Activated CD4-positive, alpha-beta T cell treated with anti-CD3 and anti-CD28 coated beads, Interleukin-2, amount 10 ng/mL, durations not matched to agents 24 days and 14 days (primary cell): ENCODE measurements around the gene PSMC3IP. TPM values are rescaled to one million over a fixed set of nuclear protein-coding genes. Genes with fewer than 3 reads are reported as not detected.

Source experiments
- total RNA-seq: library from RNA; stranded (reverse); gene quantifications from 2 replicates; pipeline ENCODE4 v1.2.3, GENCODE V29; 2022

The PSMC3IP gene
- total RNA-seq, 1 donor from 2014 or later: 29.1 TPM

Other genes with a start within 250 kb of the PSMC3IP start
- 252 and 258 TPM in 2 replicates for gene STAT3, start 189.3 kb downstream of the PSMC3IP start, total RNA-seq
- 2.4 and 2.7 TPM in 2 replicates for gene CAVIN1, start 154.5 kb downstream of the PSMC3IP start, total RNA-seq
- gene ATP6V0A1, start 118.9 kb downstream of the PSMC3IP start, total RNA-seq: 16.9 and 18.8 TPM in 2 replicates
- gene NAGLU, start 41.5 kb downstream of the PSMC3IP start, total RNA-seq: 20.4 and 20.7 TPM in 2 replicates
- 0.42 and 0.83 TPM in 2 replicates for gene HSD17B1, start 24.8 kb downstream of the PSMC3IP start, total RNA-seq
- gene COASY, start 15.6 kb downstream of the PSMC3IP start, total RNA-seq: 97.7 and 109 TPM in 2 replicates
- 67.8 and 72.6 TPM in 2 replicates for gene MLX, start 10.6 kb downstream of the PSMC3IP start, total RNA-seq
- 35.8 and 38.3 TPM in 2 replicates for gene RETREG3, start 31.6 kb upstream of the PSMC3IP start, total RNA-seq
- gene TUBG1, start 32.0 kb upstream of the PSMC3IP start, total RNA-seq: 99.9 and 100 TPM in 2 replicates
- gene TUBG2, start 81.6 kb upstream of the PSMC3IP start, total RNA-seq: 11.8 and 12.9 TPM in 2 replicates
- 0.77 and 1.1 TPM in 2 replicates for gene PLEKHH3, start 99.3 kb upstream of the PSMC3IP start, total RNA-seq
- 0.17 and 0.75 TPM in 2 replicates for gene CCR10, start 104.1 kb upstream of the PSMC3IP start, total RNA-seq
- 3.0 and 3.2 TPM in 2 replicates for gene CNTNAP1, start 104.8 kb upstream of the PSMC3IP start, total RNA-seq
- 39.5 and 39.6 TPM in 2 replicates for gene EZH1, start 167.3 kb upstream of the PSMC3IP start, total RNA-seq
- gene RAMP2, start 183.5 kb upstream of the PSMC3IP start, total RNA-seq: not detected in 2 replicates
- 89.5 and 93.7 TPM in 2 replicates for gene VPS25, start 195.7 kb upstream of the PSMC3IP start, total RNA-seq
- 0.12 TPM in 2 replicates for gene WNK4, start 202.9 kb upstream of the PSMC3IP start, total RNA-seq
- 50.4 and 50.7 TPM in 2 replicates for gene COA3, start 221.0 kb upstream of the PSMC3IP start, total RNA-seq
- not detected in 2 replicates for gene CNTD1, start 221.1 kb upstream of the PSMC3IP start, total RNA-seq
- 94.1 and 106 TPM in 2 replicates for gene BECN1, start 246.6 kb upstream of the PSMC3IP start, total RNA-seq